NCI-H748 treated with DMSO at 0.1 percent for 48 hours (cell line): ENCODE results near the gene NAGPA.

ENCODE experiments used
- DNase-seq: peaks from one replicate; lab custom pipeline; 2025; lab: John Stamatoyannopoulos, UW

Gene NAGPA

DNA sequence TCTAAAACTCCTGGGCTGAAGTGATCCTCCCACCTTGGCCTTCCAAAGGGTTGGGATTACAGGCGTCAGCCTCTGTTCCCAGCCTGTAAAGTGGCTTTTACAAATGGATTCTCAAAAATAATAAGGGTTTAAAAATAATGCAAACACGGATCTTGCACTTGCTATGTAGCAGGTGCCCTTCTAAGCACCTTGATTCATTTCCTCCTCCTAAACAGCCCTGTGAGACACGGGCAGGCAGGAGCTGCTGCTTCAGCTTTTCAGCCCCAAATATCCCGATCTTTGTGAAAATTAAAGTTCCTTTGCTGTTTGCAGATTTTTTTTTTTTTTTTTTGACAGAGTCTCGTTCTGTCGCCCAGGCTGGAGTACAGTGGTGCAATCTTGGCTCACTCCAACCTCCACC is 31.7 kb downstream of the NAGPA start:
- no peak for DNase-seq

DNA sequence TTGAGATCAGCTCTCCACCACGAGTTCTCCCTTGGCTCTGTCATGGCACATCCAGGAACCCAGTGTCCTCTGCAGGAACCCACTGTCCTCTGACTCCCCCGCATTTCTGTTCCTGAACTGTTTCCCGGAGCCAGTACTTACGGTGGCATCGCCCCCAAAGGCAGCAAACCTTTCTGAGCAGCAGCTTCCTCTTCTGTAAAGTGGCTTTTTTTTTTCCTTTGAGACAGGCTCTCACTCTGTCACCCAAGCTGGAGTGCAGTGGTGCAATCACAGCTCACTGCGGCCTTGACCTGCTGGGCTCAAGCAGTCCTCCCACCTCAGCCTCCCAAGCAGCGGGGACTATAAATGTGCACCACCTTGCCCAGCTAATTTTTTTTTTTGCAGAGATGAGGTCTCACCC is 32.2 kb downstream of the NAGPA start:
- no peak for DNase-seq

DNA sequence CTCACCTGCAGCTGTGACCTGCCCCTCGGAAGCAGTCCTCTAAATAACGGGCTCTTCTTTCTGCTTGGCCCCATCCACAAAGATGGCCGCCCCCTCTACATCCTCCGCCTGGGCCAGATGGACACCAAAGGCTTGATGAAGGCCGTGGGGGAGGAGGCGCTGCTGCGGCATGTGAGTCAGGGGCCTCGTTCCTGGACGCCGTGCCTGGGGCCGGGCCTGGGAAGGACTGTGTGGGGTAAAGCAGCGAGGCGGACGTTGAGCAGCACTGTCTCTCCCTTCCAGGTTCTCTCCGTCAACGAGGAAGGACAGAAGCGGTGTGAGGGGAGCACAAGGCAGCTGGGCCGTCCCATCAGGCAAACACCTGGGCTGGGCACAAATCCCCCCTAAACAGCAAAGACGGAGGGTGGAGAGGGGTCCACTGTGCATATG is 33.1 kb downstream of the NAGPA start:
- DNase-seq = no peak

DNA sequence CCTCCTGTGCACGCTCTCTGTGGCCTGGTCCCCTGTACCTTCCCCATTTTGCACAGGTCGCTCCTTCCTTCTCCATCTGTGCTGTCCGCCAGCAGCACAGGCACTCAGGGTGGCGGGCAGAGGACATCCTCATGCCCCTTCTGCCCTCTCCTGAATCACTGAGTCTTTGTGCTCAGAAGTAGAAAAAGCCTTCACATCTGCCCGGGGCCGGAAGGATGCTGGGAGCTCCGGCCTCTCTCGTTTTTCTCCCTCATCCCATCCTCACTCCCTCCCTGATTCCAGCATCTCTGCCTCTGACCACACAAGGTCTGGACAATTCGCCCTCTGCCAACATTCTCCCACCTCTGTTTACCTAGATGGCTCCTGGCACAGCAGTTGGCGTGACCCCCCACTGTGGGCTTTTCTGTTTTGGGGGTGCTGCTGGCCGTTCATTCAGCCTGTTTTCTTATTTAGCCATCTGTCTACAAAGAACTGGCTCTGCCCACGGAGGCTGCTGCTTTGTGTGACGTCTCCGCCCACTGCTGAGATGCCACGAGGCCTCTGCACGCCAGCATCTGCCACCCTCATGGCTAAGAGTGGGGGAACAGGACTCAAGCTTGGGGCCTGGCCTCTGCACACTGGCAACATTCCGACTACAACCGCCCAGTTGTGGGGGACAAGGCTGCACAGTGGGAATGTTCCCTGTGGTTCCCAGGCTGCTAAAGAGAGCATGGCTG is 38.9 kb downstream of the NAGPA start:
- no peak for DNase-seq

DNA sequence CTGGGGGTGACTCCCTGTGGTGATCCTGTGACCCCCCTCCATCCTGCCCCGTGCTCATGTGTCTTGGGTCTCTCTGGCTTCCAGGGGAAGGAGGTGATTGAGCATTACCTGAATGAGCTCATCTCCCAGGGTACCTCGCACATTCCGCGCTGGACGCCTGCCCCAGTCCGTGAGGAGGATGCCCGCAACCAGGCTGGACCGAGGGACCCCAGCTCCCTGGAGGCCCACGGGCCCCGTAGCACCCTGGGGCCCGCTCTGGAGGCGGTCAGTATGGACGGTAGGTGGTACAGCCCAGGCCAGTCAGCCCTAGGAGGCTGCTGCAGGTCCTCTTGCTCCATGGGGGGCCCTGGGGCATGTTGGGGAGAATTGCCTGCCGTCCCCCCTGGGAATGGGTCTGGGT is 42.0 kb downstream of the NAGPA start:
- no peak for DNase-seq

DNA sequence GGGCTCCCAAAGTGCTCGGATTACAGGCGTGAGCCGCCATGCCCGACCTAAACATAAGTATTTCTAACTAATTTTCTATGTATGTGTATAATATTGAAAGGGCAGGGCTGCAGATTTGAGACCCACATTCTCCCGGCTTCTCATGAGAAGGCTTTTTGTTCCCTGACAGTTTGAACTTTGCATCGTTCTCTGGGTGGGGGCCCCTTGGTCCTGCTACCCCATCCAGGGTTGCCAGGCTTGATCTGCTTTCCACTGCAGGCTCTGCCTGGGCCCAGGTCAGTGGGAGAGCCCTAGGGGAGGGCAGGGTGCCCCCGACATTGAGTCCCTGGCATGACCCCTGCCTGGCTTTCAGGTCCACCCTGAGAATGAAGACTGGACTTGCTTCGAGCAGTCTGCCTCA is 43.3 kb downstream of the NAGPA start:
- no peak for DNase-seq

DNA sequence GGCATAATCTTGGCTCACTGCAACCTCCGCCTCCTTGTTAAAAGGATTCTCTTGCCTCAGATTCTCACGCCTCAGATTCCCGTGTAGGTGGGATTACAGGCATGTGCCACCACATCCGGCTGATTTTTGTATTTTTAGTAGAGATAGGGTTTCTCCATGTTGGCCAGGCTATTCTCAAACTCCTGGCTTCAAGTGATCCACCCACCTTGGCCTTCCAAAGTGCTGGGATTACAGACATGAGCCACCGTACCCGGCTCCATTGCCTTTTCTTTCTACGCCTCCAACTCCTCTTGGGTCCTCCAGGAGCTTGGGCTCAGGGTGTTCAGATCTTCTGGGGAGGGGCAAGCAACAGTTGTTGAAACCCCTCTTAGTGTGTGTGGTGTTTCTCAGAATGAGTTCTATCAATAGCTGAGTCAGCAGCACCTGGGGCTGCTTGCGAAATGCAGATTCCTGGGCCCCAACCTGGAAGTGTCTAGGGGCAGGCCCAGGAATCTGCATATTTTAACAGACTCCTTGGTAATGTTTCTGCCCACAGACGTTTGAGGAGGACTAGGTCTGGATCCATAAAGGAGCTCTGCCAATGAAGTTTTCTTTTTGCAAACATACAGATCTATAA is 44.2 kb downstream of the NAGPA start:
- DNase-seq = no peak

DNA sequence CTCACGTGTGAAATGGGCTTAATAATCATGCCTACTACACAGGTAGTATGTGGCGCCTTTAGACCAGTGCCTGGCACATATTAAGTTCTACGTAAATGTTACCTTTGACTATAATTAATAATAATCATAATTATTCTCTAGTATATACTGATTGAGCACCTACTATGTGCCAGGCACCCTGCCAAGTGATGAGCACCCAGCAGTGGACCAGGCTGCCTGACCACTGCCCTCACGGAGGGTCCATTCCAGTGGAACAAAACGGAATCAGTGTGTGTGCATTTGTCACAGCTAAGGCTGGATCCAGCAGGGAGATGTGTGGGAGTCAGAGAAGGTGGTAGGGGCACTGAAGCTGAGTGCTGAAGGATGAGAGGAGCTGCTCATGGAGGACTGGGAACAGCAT is 45.1 kb downstream of the NAGPA start:
- no peak for DNase-seq

DNA sequence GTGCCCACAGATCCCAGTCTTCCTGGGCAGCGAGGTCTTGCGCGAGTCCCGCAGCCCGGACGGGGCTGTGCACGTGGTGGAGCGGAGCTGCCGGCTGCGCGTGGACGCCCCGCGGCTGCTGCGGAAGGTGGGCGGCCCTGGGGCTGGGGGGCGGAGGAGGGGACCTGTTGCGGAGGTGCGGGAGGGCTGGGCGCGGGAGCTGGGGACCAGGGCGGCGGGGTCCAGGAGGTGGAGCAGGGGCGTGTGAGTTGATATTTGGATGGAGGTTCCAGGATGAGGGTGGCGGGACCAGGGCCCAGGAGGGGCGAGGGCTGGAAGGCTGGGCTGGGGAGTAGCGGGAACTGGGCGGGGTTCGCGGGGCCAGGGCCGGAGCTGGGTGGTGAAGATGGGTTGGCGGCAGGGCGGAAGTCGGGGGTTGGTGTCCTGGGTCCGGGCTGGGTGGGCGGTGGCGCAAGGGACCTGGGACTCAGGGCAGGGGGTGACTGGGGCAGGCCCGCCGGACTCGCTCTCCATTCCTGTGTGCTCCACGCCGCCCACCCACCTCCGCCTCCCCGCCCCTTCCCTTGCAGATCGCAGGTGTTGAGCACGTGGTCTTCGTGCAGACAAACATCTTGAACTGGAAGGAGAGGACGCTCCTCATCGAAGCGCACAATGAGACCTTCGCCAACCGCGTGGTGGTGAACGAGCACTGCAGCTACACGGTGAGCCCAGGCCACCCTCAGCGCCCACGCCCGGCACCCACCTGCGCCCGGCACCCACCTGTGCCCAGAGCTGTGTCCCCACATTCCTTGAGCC is 46.0 kb downstream of the NAGPA start:
- DNase-seq = no peak

DNA sequence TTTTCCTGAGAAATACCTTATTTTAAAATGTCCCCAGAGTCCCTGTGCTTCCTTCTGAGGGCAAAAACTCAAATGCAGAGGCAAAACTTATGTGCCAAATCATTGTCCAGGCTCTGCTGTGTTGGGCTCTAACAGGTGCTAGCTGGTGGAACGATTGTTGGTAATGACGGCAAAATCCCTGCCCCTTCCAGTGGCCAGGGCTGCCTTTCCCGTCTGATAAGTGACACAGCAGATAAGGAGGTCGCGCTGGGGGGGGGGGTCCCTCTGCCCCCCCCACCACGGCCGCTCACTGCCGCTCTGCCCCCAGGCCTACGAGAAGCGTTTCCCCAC is 46.5 kb downstream of the NAGPA start:
- no peak for DNase-seq

DNA sequence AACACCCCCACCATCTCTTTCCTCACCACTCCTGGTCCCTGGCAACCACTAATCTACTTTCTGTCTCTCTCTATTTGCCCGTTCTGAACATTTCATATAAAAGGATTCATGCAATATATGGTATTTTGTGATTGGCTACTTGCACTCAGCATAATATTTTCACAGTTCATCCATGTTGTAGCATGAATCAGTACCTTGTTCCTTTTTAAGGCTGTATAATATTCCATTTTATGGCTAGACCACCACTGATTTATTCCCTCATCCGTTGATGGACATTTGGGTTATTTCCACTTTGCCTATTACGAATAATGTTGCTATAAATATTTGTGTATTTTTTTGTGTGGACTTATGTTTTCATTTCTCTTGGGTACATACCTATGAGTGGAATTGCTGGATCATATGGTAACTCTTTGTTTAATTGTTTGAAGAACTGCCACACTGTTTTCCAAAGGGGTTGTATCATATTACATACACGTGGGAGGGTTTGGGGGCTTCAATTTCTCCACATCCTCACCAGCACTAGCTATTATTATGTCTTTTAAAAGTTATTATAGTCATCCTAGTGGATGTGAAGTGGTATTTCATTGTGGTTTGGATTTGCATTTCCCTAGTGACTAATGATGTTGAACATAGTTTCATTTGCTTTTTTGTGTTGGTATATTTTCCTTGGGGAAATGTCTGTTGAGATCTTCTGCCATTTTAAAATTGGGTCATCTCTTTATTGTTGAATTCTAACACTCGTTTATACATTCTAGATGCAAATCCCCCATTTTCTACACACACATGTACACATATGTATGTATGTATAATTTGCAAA is 49.4 kb downstream of the NAGPA start:
- no peak for DNase-seq

DNA sequence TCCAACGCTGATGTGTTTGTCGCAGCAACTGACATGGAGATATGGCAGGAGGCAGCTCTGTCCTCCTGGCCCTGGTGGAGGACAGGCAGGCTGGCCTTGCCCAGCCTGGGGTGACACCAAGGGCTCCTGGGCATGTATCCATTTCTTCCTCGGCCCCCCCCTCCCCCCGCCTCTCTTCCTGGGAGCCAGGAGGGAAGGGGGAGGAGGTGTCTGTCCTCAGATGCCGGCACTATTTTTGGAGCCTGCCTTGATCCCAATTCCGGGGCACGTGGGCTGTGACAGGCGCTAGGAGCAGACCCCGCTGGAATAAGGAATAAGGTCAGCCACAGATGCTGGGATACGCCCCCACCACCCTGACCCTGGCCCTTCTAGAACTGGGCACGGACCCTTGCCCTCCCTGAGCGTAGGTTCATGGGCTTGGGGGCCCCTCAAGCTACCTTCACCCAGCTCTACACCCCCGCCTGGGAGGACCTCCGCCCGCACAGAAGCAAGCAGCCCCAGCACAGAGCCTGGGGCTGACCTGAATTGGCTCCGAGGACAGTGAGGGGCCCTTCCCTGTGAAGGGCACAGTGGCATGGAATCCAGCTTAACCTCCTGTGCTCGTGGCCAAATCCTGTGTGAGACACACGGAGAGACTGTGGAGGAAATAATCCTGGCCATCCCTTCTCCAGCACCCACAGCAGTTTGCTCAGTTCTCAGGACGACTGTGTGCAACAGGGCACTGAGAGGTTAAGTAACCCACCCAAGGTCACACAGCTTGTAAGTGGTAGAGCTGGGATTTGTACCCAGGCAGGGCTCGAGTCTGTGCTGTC is 51.5 kb downstream of the NAGPA start:
- DNase-seq = no peak

DNA sequence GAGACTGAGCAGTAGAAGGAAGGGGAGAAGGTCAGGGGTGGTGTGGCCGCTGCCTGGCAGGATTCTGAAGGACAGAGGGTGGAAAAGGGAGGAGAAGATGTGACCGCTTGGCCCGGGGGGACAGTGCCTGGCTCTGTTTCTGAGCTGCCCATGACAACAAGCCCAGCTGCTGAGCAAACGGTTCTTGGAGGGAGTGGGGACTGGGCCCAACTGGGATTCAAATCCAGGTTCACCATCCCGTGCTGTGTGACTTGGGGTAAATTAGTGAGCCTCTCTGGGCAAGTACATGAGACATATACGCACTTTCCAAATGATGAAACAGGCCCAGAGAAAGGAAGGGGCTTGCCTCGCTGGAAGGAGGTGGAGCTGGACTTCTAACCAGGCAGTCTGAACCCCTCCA is 52.3 kb downstream of the NAGPA start:
- no peak for DNase-seq

DNA sequence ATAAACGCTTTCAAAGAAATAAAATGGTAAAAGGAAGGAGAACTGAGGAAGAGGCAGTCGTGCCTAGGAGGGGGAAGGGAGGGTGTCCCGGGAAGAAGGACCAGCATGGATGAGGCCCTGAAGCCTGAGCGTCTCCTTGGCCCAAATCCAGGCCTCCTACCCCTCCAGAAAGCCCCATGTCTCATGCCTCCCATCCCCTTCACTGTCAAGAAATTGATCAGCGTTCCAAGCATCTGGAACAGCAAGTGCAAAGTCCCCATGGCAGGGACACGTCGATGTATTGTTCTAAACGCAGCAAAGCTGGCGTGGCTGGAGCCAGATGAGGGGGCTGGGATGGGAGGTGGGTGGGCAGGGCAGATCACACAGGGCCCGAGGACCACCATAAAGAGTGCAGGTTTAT is 53.0 kb downstream of the NAGPA start:
- DNase-seq = no peak

DNA sequence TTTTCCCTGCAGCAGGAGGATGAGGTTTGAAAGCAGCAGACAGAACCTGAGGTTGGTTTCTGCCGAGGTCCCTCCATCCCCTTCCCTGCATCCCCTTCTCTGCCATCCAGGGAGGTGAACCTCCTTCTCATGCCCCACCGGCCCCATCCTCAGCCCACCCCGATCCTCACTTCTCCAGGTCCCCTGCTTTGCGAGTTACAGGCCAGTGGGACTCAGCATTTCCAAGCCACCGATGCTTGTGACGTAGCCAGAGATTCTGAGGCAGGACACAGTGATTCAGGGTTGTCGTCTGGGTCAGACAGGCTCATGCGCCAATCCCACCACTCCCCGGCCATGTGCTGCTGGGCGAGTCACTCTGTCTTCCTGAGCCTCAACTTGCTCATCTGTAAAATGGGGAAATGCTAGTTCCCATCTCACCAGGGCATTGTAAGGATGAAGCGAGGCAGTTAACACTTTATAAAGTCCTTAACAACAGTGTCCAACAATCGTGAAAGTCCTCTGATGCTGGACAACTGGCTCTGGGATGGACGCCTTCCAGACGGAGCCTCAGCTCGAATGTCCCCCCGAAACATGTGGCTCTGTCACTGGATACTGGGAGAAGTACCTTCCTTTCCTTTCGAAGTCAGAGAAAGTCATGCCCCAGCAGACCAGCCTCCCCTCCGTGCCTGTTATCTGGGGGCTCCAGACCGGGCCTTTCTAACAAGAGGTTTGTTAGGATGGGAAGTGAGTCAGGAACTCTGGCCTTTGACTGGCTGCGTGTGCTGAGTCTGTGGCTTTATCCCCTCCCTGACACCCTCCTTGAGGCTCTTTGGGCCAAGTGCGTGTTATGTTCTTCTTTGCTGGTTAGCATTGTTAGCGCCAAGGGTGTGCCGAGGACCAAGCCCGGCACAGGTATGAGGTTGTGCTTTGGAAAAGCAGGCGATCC is 53.7 kb downstream of the NAGPA start:
- DNase-seq = no peak

DNA sequence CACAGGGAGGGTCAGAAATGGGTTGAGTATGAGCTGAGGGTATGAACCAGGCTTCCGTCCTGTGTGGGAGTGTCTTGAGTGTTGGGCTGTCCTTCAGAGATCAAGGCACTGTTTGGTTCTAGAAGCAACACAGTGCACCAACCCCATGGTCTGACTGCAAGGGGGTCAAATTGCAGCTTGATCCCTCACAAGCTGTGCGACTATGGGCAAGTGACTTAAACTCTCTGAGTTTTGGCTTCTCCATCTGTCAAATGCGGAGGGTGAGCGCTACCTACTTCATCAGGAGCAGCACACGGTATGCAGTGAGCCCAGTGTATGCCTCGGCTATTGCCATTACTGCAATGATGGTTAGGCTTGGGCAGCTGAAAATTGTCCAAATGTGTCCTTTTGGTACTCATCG is 54.6 kb downstream of the NAGPA start:
- no peak for DNase-seq

DNA sequence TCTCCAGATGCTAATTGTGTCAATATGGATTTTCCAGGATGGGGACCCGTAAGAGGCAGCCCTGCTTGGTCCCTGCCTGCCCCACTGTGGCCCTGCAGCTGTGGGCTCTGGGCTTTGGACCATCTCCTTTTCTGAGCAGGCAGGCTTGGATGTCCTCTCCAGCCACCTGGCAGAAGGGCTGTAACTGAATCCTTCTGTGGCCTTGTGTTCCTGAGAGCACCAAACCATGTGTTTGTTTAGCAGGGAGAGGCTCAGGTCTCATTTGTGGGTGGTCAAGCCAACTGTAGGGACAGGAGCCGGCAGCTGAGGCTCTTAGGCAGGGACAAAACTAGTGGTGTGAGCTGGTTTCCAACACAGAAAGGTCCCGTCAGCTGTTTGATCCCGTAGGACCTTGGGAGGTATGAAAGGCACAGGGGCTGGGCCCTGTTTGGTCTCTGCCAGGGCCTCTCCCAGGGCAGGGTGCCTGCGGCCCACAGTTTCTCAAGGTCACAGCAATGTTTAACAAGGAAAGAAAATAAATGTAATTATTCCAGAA is 57.1 kb downstream of the NAGPA start:
- DNase-seq = no peak

DNA sequence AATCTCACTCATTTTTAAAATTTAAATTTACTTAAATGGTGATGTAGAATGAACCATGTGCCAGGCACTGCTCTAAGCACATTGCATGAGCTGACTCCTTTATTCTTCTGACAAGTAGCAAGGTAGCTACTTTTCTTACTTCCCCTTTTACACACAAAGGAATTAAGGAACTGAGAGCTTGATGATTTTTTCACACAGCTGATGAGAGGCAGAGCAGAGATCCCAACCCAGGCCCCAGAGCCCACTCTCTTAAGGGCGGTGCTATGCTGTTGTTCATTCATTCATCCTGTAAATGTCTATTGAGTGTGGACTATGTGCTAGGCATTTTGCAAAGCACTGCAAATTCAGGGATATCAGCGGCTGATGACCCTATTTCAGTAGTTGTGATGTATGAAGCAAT is 57.7 kb downstream of the NAGPA start:
- DNase-seq = no peak
